Kidney epithelial cell (primary cell): Measurements from ENCODE around the gene SEPTIN10. TPM values are rescaled to one million over a fixed set of nuclear protein-coding genes. Genes with fewer than 3 reads are reported as not detected.

Source experiments
- DNase-seq: peaks from one replicate; pipeline ENCODE4 v3.0.0-alpha.2; 2010; ENCODE audit warnings: low read depth
- H3K27me3 ChIP-seq: 2 replicates; pipeline ENCODE4 v1.6.0; 2011; ENCODE audit warnings: low read length; ENCODE audit not compliant: control insufficient read depth, insufficient read depth
- H3K36me3 ChIP-seq: 2 replicates; pipeline ENCODE4 v1.5.1; 2011; ENCODE audit warnings: low read length; ENCODE audit not compliant: control insufficient read depth, insufficient read depth
- H3K4me3 ChIP-seq: 2 replicates; pipeline ENCODE4 v1.5.1; 2011; ENCODE audit warnings: low read depth, mild to moderate bottlenecking, control low read depth, low read length
- total RNA-seq: library from RNA; depleted of rRNA; stranded (reverse); fragments of >200 nt; gene quantifications from 2 replicates; pipeline ENCODE4 v1.2.3, GENCODE V29; 2015
- TF ChIP-seq, protein P1 (sequence below): IDR thresholded peaks from 2 replicates; pipeline ENCODE4 v1.5.1; 2011; ENCODE audit warnings: mild to moderate bottlenecking, moderate library complexity, low read length, control low read depth, inconsistent platforms; ENCODE audit not compliant: insufficient read depth, poor library complexity, severe bottlenecking

The SEPTIN10 gene
- total RNA-seq, 1 donor from 2014 or later: 43.2 TPM

GRCh38 chr2:109514857-109515256 is 98.9 kb downstream of the SEPTIN10 start:
- no peak for DNase-seq
- no peaks in the 10 kb centered on the region for H3K36me3 ChIP-seq
- TF ChIP-seq, protein P1, sequence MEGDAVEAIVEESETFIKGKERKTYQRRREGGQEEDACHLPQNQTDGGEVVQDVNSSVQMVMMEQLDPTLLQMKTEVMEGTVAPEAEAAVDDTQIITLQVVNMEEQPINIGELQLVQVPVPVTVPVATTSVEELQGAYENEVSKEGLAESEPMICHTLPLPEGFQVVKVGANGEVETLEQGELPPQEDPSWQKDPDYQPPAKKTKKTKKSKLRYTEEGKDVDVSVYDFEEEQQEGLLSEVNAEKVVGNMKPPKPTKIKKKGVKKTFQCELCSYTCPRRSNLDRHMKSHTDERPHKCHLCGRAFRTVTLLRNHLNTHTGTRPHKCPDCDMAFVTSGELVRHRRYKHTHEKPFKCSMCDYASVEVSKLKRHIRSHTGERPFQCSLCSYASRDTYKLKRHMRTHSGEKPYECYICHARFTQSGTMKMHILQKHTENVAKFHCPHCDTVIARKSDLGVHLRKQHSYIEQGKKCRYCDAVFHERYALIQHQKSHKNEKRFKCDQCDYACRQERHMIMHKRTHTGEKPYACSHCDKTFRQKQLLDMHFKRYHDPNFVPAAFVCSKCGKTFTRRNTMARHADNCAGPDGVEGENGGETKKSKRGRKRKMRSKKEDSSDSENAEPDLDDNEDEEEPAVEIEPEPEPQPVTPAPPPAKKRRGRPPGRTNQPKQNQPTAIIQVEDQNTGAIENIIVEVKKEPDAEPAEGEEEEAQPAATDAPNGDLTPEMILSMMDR: no peak

DNA sequence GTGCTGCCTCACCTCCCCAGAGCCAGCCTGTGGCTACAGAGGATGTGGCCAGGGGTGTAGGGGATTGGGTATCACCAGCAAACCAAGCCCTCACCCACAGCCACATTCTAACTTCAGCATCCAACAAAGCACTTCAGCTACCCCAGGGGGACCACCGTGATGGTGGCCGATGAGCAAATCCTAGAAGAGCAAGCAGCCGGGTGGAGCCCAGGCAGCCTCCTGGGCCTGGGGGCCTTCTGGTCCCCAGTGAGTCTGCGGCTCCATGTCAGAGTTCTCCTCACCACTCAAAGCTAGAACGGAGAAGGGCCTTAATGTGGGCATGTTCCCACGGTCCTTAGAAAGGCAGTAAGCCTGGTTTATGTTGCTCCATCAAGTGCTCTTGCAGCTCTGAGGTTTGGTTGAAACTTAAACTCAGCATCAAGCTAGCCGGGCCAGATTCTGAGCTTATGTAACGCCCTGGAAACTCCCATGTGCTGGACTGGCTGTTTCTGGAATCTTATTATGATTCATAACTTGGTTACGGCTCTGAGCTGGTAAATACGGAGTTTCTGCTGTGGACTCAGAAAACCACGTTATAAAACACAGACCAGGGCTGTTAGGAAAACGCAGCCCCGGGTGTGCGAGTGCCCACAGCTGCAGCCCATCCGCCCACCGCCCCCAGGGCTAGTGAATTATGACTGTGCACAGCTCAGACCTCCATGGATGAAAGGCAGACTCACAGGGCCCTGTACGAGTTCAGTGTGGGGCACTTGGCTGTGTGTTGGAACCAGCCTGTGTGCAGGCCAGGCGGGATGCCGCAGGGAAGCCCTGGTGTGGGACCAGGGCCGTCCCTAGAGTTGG is 99.8 kb downstream of the SEPTIN10 start:
- TF ChIP-seq, protein P1: no peak
- peak; percentile 25 for DNase-seq
- H3K4me3 ChIP-seq: no peak overlapping the region
- H3K36me3 ChIP-seq: no peaks in the 10 kb centered on the region
- H3K27me3 ChIP-seq: peaks cover 2% of the 10 kb centered on the region

More at GRCh38 chr2:109514857-109515256, 98.9 kb downstream of the SEPTIN10 start:
- Histone ChIP-seq H3K27me3 (peaks cover 2% of the 10 kb centered on the region), H3K4me3 (no peak overlapping the region)

DNA sequence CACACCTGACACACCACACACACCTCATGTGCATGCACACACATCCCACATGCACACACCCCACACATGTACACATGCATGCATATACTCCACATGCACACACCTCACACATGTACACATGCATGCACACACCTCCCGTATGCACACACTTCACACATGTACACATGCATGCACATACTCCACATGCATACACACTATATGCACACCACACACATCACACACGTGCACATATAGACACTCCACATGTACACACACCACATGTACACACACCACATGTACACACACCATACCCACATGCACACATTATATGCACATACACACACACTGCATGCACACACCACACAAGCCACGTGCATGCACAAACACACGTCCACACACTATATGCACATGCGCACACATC is 100.5 kb downstream of the SEPTIN10 start:
- no peak for DNase-seq
- no peak overlapping the region for H3K4me3 ChIP-seq
- TF ChIP-seq, protein P1: no peak
- no peaks in the 10 kb centered on the region for H3K36me3 ChIP-seq
- peaks cover 2% of the 10 kb centered on the region for H3K27me3 ChIP-seq

GRCh38 chr2:109512076-109512475 is 101.7 kb downstream of the SEPTIN10 start:
- H3K4me3 ChIP-seq: no peak overlapping the region
- TF ChIP-seq, protein P1: no peak
- no peaks in the 10 kb centered on the region for H3K27me3 ChIP-seq
- DNase-seq: no peak
- H3K36me3 ChIP-seq: no peaks in the 10 kb centered on the region

GRCh38 chr2:109511168-109511567 is 102.6 kb downstream of the SEPTIN10 start:
- no peaks in the 10 kb centered on the region for H3K27me3 ChIP-seq
- TF ChIP-seq, protein P1: no peak
- no peak overlapping the region for H3K4me3 ChIP-seq
- no peaks in the 10 kb centered on the region for H3K36me3 ChIP-seq
- DNase-seq: no peak
